Measurements from ENCODE around the gene STEAP3. TPM values are rescaled to one million over a fixed set of nuclear protein-coding genes. Genes with fewer than 3 reads are reported as not detected.

The STEAP3 gene
- total RNA-seq, 1 donor from 2014 or later, result 0.94 TPM

GRCh38 chr2:119177838-119178190, 45.8 kb upstream of the STEAP3 start:
- TF ChIP-seq CTCF (IDR thresholded peaks at IDR 0.05; ENCODE audit: unreplicated experiment), result no peak
- H3K4me3 Mint-ChIP-seq, result no peak overlapping the region
- no peak for DNase-seq (ENCODE audit: low spot score in 2 of 2, unreplicated experiment in 2 of 2)
- H3K4me1 Mint-ChIP-seq, result no peaks in the 10 kb centered on the region
- H3K36me3 Mint-ChIP-seq, result no peaks in the 10 kb centered on the region
- H3K27me3 Mint-ChIP-seq (ENCODE audit: low read depth), result peaks cover 10% of the 10 kb centered on the region
- no peaks in the 10 kb centered on the region for H3K9me3 Mint-ChIP-seq
- H3K27ac Mint-ChIP-seq, result no peak overlapping the region

GRCh38 chr2:119178776-119179175, 44.9 kb upstream of the STEAP3 start:
- no peak for TF ChIP-seq CTCF (IDR thresholded peaks at IDR 0.05; ENCODE audit: unreplicated experiment)
- no peak for DNase-seq (ENCODE audit: low spot score in 2 of 2, unreplicated experiment in 2 of 2)
- Mint-ChIP-seq H3K9me3 (no peaks in the 10 kb centered on the region), H3K36me3 (no peaks in the 10 kb centered on the region), H3K4me1 (no peaks in the 10 kb centered on the region), H3K27ac (no peak overlapping the region), H3K4me3 (no peak overlapping the region), H3K27me3 (ENCODE audit: low read depth) (peaks cover 10% of the 10 kb centered on the region)

- Mint-ChIP-seq H3K27ac (no peak overlapping the region), H3K4me3 (no peak overlapping the region), H3K27me3 (ENCODE audit: low read depth) (peaks cover 10% of the 10 kb centered on the region), H3K36me3 (no peaks in the 10 kb centered on the region), H3K9me3 (no peaks in the 10 kb centered on the region), H3K4me1 (no peaks in the 10 kb centered on the region)
- DNase-seq (ENCODE audit: low spot score in 2 of 2, unreplicated experiment in 2 of 2), result no peak
- TF ChIP-seq CTCF (IDR thresholded peaks at IDR 0.05; ENCODE audit: unreplicated experiment), result no peak
Observed at GRCh38 chr2:119179202-119179601, 44.4 kb upstream of the STEAP3 start.

GRCh38 chr2:119179991-119180390, 43.6 kb upstream of the STEAP3 start:
- H3K27ac Mint-ChIP-seq, result no peak overlapping the region
- no peak overlapping the region for H3K4me3 Mint-ChIP-seq
- DNase-seq (ENCODE audit: low spot score in 2 of 2, unreplicated experiment in 2 of 2), result no peak
- no peaks in the 10 kb centered on the region for H3K9me3 Mint-ChIP-seq
- H3K4me1 Mint-ChIP-seq, result no peaks in the 10 kb centered on the region
- peaks cover 14% of the 10 kb centered on the region for H3K27me3 Mint-ChIP-seq (ENCODE audit: low read depth)
- TF ChIP-seq CTCF (IDR thresholded peaks at IDR 0.05; ENCODE audit: unreplicated experiment), result no peak
- no peaks in the 10 kb centered on the region for H3K36me3 Mint-ChIP-seq

- no peak overlapping the region for H3K27ac Mint-ChIP-seq
- no peaks in the 10 kb centered on the region for H3K36me3 Mint-ChIP-seq
- no peaks in the 10 kb centered on the region for H3K9me3 Mint-ChIP-seq
- no peak for DNase-seq (ENCODE audit: low spot score in 2 of 2, unreplicated experiment in 2 of 2)
- H3K27me3 Mint-ChIP-seq (ENCODE audit: low read depth), result peaks cover 19% of the 10 kb centered on the region
- no peak overlapping the region for H3K4me3 Mint-ChIP-seq
- H3K4me1 Mint-ChIP-seq, result no peaks in the 10 kb centered on the region
- no peak for TF ChIP-seq CTCF (IDR thresholded peaks at IDR 0.05; ENCODE audit: unreplicated experiment)
Observed at GRCh38 chr2:119180892-119181291, 42.7 kb upstream of the STEAP3 start.

- Mint-ChIP-seq H3K36me3 (no peaks in the 10 kb centered on the region), H3K4me1 (no peaks in the 10 kb centered on the region), H3K4me3 (no peak overlapping the region), H3K27ac (no peak overlapping the region), H3K27me3 (ENCODE audit: low read depth) (peaks cover 21% of the 10 kb centered on the region), H3K9me3 (no peaks in the 10 kb centered on the region)
- TF ChIP-seq CTCF (IDR thresholded peaks at IDR 0.05; ENCODE audit: unreplicated experiment), result no peak
- no peak for DNase-seq (ENCODE audit: low spot score in 2 of 2, unreplicated experiment in 2 of 2)
Observed at GRCh38 chr2:119181391-119181790, 42.2 kb upstream of the STEAP3 start.

All from mesothelial cell of epicardium (in vitro differentiated cells).